Hepatocyte (in vitro differentiated cells): ENCODE results near the gene PHF23. TPM values are rescaled to one million over a fixed set of nuclear protein-coding genes. Genes with fewer than 3 reads are reported as not detected.

Source experiments
- DNase-seq: peaks from one replicate; pipeline ENCODE4 v3.0.0-alpha.2; 2016; ENCODE audit warnings: low spot score
- H2AFZ ChIP-seq: fragments of 200-600 bp; sonication (generic); 2 replicates; pipeline ENCODE4 v1.6.0; 2016; ENCODE audit warnings: antibody characterized with exemption, mild to moderate bottlenecking
- H3K27ac ChIP-seq: fragments of 200-600 bp; sonication (generic); 2 replicates; pipeline ENCODE4 v1.5.1; 2016; ENCODE audit warnings: mild to moderate bottlenecking
- H3K27me3 ChIP-seq: fragments of 200-600 bp; sonication (generic); 2 replicates; pipeline ENCODE4 v1.6.1; 2016
- H3K36me3 ChIP-seq: fragments of 200-600 bp; sonication (generic); replicated peaks from 2 replicates; pipeline ENCODE4 v1.5.1; 2016; ENCODE audit warnings: low read depth; ENCODE audit not compliant: insufficient read depth
- H3K4me1 ChIP-seq: fragments of 200-600 bp; sonication (generic); 2 replicates; pipeline ENCODE4 v1.5.1; 2016; ENCODE audit warnings: mild to moderate bottlenecking, moderate library complexity; ENCODE audit not compliant: insufficient read depth
- H3K4me2 ChIP-seq: fragments of 200-600 bp; sonication (generic); 2 replicates; pipeline ENCODE4 v1.6.0; 2016
- H3K4me3 ChIP-seq: fragments of 200-600 bp; sonication (generic); 2 replicates; pipeline ENCODE4 v1.5.1; 2016; ENCODE audit warnings: mild to moderate bottlenecking
- H3K79me2 ChIP-seq: fragments of 200-600 bp; sonication (generic); 2 replicates; pipeline ENCODE4 v1.6.0; 2017; ENCODE audit warnings: mild to moderate bottlenecking
- H3K9me2 ChIP-seq: fragments of 200-600 bp; sonication (generic); replicated peaks from 2 replicates; pipeline ENCODE4 v1.6.0; 2017; ENCODE audit warnings: mild to moderate bottlenecking; ENCODE audit not compliant: insufficient read depth
- H3K9me3 ChIP-seq: fragments of 200-600 bp; sonication (generic); 2 replicates; pipeline ENCODE4 v1.5.1; 2016; ENCODE audit warnings: low read depth, mild to moderate bottlenecking
- H4K20me1 ChIP-seq: fragments of 200-600 bp; sonication (generic); 2 replicates; pipeline ENCODE4 v1.6.0; 2016; ENCODE audit warnings: mild to moderate bottlenecking; ENCODE audit not compliant: insufficient read depth, poor library complexity, severe bottlenecking
- EZH2 ChIP-seq: fragments of 200-600 bp; sonication (generic); IDR thresholded peaks from 2 replicates; pipeline ENCODE4 v1.6.1; 2016; ENCODE audit warnings: antibody characterized with exemption, mild to moderate bottlenecking, borderline replicate concordance
- EZH2phosphoT487 ChIP-seq: fragments of 200-600 bp; sonication (generic); IDR thresholded peaks from one replicate; pipeline ENCODE4 v1.6.1; 2018; ENCODE audit warnings: antibody characterized with exemption, mild to moderate bottlenecking, low read depth, moderate library complexity; ENCODE audit not compliant: unreplicated experiment, severe bottlenecking
- WGBS: methylation state at CpG from one replicate; pipeline ENCODE4 v1.1.6; 2016; ENCODE audit warnings: low lambda C conversion rate; ENCODE audit errors: missing lambda C conversion rate; 5-methylcytosine and 5-hydroxymethylcytosine counted together
- polyA plus RNA-seq: library from polyadenylated mRNA; unstranded; fragments of >200 nt; fragmentation: Nextera tagmentation; extraction: Ambion mirVana; gene quantifications from 2 replicates; pipeline ENCODE4 v1.2.1, GENCODE V29; 2016
- total RNA-seq: library from RNA; depleted of rRNA; stranded (reverse); fragments of >200 nt; gene quantifications from 2 replicates; pipeline ENCODE4 v1.2.3, GENCODE V29; 2014
- TF ChIP-seq, protein P1 (sequence below): fragments of 200-600 bp; sonication (generic); IDR thresholded peaks from 2 replicates; pipeline ENCODE4 v1.5.1; 2016; ENCODE audit warnings: antibody characterized with exemption, mild to moderate bottlenecking; ENCODE audit not compliant: poor library complexity

Gene PHF23
- total and polyA plus RNA-seq, 2 experiments from 2014 or later = 53.9 to 78.6 TPM

DNA sequence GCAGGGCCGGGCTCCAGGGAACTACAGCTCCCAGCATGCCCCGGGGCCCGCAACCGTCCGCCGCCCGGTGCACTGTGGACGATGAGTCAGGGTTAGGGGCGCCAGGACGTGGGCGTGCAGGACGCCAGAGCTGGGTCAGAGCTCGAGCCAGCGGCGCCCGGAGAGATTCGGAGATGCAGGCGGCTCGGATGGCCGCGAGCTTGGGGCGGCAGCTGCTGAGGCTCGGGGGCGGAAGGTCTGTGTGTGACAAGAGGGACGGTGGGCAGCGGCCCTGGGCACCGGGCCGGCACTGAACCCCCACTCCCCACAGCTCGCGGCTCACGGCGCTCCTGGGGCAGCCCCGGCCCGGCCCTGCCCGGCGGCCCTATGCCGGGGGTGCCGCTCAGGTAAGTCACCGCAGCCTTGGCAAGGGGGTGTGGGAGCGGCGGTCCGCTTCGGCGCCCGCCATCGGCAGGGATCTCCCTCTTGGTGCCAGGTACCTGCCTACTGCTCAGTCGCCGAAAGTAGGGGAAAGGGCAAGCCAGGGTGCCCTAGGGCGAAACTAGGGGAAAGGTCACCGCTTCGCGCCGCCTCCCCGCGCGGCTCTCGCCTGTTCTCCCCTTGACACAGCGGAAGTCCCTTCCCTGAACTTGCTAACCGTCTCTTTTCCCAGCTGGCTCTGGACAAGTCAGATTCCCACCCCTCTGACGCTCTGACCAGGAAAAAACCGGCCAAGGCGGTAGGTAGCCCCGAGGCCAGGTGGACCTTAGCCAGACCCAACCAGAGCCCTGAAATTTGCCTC is 19.3 kb downstream of the PHF23 start, which contains the start of the genes ACADVL and DLG4:
ACADVL (plus strand) TSS at position 127 of the 781 bp plus-strand sequence; CDS start at position 174, 47 bp downstream.
DLG4 (minus strand) TSS at position 25 of the 781 bp plus-strand sequence.
- Histone ChIP-seq H3K4me2 (peak within 1 kb of the TSS; percentile 80), H3K36me3 (no peaks in the 10 kb centered on the region), H3K79me2 (peaks cover 38% of the 10 kb centered on the region), H3K27ac (peak within 1 kb of the TSS; percentile 99), H3K9me2 (no peaks in the 10 kb centered on the region), H4K20me1 (no peaks in the 10 kb centered on the region), H3K27me3 (no peaks in the 10 kb centered on the region), H3K9me3 (no peaks in the 10 kb centered on the region), H2AFZ (peak within 1 kb of the TSS; percentile 54), H3K4me3 (peak within 1 kb of the TSS; percentile 47), H3K4me1 (peaks cover 39% of the 10 kb centered on the region)
- under 1% methylated on average over 46 of the region's 63 CpGs for WGBS
- DNase-seq = peak; percentile 95
- no peak for TF ChIP-seq EZH2phosphoT487
- TF ChIP-seq EZH2 = no peak
- TF ChIP-seq, protein P1, sequence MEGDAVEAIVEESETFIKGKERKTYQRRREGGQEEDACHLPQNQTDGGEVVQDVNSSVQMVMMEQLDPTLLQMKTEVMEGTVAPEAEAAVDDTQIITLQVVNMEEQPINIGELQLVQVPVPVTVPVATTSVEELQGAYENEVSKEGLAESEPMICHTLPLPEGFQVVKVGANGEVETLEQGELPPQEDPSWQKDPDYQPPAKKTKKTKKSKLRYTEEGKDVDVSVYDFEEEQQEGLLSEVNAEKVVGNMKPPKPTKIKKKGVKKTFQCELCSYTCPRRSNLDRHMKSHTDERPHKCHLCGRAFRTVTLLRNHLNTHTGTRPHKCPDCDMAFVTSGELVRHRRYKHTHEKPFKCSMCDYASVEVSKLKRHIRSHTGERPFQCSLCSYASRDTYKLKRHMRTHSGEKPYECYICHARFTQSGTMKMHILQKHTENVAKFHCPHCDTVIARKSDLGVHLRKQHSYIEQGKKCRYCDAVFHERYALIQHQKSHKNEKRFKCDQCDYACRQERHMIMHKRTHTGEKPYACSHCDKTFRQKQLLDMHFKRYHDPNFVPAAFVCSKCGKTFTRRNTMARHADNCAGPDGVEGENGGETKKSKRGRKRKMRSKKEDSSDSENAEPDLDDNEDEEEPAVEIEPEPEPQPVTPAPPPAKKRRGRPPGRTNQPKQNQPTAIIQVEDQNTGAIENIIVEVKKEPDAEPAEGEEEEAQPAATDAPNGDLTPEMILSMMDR = no peak

DNA sequence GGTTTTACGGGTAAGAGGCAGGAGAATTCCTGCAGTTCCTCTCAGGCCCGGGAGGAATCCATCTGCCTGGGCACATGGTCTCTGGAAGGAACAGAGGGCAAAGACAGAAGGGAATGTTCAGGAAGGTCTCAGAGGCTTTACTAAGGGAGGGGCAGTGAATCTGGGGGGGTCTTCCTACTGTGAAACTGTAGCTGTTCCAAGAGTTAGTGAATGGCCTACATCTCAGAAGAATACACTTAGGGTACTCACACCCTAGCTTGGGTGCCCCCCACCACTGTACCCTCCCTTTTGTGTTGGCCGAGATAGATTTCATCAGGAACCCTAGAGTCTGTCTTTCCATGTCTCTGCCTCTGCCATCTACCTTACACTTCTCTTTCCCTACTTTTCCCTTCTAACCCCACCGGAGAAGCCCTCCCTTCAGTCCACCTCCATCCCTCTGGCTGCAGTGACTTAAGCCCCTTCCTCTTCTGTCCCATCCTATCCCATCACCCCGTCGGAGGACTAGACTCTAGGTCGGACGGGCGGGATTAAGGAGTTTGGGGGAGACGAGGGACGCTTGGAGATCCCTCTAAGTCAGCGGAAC is 19.9 kb downstream of the PHF23 start:
- no peak for DNase-seq
- Histone ChIP-seq H3K79me2 (peaks cover 38% of the 10 kb centered on the region), H3K27me3 (no peaks in the 10 kb centered on the region), H3K4me3 (no peak overlapping the region), H3K36me3 (no peaks in the 10 kb centered on the region), H3K4me2 (peak overlapping the region; percentile 80), H2AFZ (peak overlapping the region; percentile 54), H3K9me3 (no peaks in the 10 kb centered on the region), H3K9me2 (no peaks in the 10 kb centered on the region), H3K27ac (peak overlapping the region; percentile 99), H4K20me1 (no peaks in the 10 kb centered on the region), H3K4me1 (peaks cover 39% of the 10 kb centered on the region)
- WGBS = 20% methylated on average over 12 of the region's 12 CpGs
- TF ChIP-seq, protein P1 = no peak
- TF ChIP-seq EZH2phosphoT487 = no peak
- no peak for TF ChIP-seq EZH2

DNA sequence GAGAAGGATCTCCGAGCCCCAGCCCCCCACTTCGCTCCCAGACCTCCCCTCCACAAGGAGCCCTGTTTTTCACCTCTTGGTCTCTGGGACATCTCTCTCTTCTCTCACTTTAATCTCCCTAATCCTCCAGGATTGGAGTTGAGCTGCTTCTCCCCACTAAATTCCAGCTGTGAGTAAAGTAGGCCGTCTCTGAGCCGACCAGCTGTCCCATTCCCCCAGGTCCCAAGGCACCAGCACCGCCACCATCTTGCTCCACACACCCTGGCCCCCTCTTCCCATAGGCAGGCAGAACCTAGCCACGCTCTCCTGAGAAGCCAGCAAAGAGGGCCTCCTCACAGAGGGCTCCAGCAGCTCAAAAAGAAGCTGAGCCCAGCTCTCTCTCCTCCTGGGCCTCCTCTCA is 20.5 kb downstream of the PHF23 start:
- no peak for DNase-seq
- H2AFZ ChIP-seq = no peak overlapping the region
- no peaks in the 10 kb centered on the region for H3K9me2 ChIP-seq
- peaks cover 39% of the 10 kb centered on the region for H3K79me2 ChIP-seq
- peak overlapping the region; percentile 80 for H3K4me2 ChIP-seq
- TF ChIP-seq, protein P1 = no peak
- TF ChIP-seq EZH2phosphoT487 = no peak
- TF ChIP-seq EZH2 = no peak
- no peak overlapping the region for H3K4me3 ChIP-seq
- H3K4me1 ChIP-seq = peaks cover 39% of the 10 kb centered on the region
- no peaks in the 10 kb centered on the region for H3K9me3 ChIP-seq
- H3K27me3 ChIP-seq = no peaks in the 10 kb centered on the region
- H3K36me3 ChIP-seq = no peaks in the 10 kb centered on the region
- H3K27ac ChIP-seq = peak overlapping the region; percentile 99
- 39% methylated on average over 6 of the region's 6 CpGs for WGBS
- H4K20me1 ChIP-seq = no peaks in the 10 kb centered on the region
